ENCODE data around the gene VAPB. TPM values are rescaled to one million over a fixed set of nuclear protein-coding genes. Genes with fewer than 3 reads are reported as not detected.

VAPB gene
- total RNA-seq, 2 donors from 2014 or later = 57.4 to 63.5 TPM

DNA sequence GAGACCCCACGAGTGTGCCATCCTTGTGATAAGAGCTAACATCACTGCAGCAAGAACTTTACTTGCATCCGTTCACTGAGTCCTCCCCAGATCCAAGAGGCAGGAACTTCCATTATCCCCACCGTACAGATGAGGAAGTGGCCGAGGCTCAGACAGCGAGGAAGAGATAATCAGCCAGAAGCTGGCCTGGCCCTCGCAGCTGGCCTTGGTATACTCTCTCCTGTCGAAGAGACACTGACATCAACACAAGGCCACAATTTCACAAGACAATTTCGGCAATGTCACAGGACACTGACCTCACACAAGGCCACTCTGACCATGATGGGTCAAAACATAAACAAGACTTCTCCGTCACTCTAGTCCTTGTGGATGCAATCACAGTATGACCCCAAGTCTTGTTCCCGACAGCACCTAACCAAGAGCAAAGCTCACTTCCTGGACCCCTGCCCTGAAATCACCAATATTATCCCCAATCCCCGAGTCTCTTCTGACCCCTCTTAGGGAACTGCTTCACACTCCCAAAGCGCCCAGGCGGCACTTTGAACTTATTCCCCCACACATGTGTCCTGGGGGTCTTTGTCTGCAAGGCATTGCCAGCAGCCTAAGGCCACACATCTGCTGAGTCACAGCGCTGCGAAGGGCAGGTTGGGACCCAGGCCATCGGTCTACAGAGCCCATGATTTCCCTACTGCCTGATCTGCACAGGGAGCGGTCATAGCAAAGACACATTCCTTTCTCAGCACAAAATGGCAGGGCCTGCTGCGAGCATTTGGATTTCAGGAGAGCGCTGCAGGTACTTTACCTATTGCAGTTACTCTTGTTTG lies 14.8 kb upstream of the VAPB start:
- H3K9me3 ChIP-seq = no peaks in the 10 kb centered on the region
- TF ChIP-seq, protein P1, sequence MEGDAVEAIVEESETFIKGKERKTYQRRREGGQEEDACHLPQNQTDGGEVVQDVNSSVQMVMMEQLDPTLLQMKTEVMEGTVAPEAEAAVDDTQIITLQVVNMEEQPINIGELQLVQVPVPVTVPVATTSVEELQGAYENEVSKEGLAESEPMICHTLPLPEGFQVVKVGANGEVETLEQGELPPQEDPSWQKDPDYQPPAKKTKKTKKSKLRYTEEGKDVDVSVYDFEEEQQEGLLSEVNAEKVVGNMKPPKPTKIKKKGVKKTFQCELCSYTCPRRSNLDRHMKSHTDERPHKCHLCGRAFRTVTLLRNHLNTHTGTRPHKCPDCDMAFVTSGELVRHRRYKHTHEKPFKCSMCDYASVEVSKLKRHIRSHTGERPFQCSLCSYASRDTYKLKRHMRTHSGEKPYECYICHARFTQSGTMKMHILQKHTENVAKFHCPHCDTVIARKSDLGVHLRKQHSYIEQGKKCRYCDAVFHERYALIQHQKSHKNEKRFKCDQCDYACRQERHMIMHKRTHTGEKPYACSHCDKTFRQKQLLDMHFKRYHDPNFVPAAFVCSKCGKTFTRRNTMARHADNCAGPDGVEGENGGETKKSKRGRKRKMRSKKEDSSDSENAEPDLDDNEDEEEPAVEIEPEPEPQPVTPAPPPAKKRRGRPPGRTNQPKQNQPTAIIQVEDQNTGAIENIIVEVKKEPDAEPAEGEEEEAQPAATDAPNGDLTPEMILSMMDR (IDR thresholded peaks at IDR 0.05) = no peak
- H3K4me3 ChIP-seq = no peak overlapping the region
- no peak for DNase-seq
- no peaks in the 10 kb centered on the region for H3K36me3 ChIP-seq
- intact Hi-C loops (cut with DNase I) = no loop called here
- no peaks in the 10 kb centered on the region for H3K4me1 ChIP-seq
- no peak overlapping the region for H3K9ac ChIP-seq (ENCODE audit: low read depth in 2 of 2, low read length in 2 of 2)
- H3K27me3 ChIP-seq = no peaks in the 10 kb centered on the region
- H3K27ac ChIP-seq = no peak overlapping the region

DNA sequence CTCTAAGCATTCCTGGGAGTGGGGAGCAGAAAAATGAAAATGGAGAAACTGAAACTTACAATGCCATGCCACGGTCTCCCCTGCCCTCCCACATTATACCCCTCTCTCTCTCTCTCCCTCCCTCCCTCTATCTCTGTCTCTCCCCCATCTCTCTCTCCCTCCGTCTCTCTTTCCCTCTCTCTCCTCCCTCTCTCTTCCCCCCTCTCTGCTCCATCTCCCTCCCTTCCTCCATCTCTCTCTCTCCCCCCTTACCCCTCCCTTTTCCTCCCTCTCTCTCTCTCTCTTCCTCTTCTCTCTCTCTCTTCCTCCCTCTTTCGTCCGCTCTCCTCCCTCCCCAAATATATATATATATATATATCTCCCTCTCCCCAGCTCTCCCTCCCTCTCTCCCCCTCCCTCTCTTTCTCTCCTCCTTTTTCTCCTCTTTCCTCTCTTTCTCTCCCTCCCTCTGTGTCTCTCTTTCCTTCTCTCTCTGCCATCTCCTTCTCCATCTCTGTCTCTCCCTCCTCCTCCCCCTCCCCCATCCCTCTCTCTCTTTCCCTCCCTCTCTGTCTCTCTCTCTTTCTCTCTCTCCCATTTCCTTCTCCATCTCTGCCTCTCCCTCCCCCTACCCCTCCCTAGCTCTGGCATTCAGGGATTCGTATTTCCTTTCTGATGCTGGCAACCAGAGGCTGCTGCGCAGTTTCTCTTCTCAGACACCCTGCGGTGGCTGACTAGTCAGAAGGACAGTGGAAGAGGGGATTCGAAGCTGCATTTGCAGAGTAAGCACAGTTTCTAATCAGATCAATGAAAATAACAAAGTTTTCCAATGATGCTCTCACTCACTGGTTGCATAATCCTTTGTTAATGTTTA lies 13.9 kb upstream of the VAPB start:
- TF ChIP-seq, protein P1 (IDR thresholded peaks at IDR 0.05) = no peak
- no peak for DNase-seq
- intact Hi-C loops (cut with DNase I) = no loop called here
- Histone ChIP-seq H3K36me3 (no peaks in the 10 kb centered on the region), H3K4me3 (no peak overlapping the region), H3K4me1 (no peaks in the 10 kb centered on the region), H3K9me3 (no peaks in the 10 kb centered on the region), H3K27ac (no peak overlapping the region), H3K9ac (ENCODE audit: low read depth in 2 of 2, low read length in 2 of 2) (no peak overlapping the region), H3K27me3 (no peaks in the 10 kb centered on the region)

DNA sequence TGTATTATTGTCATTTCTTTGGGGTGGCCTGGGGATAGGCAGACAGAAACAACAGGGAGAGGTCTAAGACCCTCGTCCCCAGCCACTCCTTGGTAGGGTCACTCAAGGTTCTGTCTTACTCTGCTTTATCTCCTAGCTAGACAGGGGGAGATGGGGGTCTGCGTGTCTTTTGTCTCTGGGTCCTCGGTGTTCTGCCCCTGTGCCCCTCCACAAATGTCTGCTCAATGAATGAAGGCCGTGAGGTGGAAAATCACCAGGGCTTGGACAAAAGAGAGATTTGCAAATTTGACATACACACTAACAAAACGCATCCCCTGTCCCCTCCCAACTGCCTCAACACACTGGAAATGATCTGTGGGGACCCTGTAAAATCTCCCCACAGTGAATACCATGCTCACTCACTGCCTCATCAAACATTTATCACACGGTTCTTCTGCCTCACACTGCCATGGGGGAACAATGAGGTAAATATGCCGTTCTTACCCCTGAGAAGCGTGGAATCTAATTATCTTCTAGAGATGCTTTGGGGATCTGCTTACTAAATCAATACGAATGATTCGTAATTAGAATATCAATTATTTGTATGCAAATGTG lies 13.2 kb upstream of the VAPB start:
- H3K4me3 ChIP-seq = no peak overlapping the region
- no peak overlapping the region for H3K27ac ChIP-seq
- H3K9ac ChIP-seq (ENCODE audit: low read depth in 2 of 2, low read length in 2 of 2) = no peak overlapping the region
- TF ChIP-seq, protein P1 (IDR thresholded peaks at IDR 0.05) = no peak
- H3K36me3 ChIP-seq = no peaks in the 10 kb centered on the region
- DNase-seq = no peak
- intact Hi-C loops (cut with DNase I) = no loop called here
- H3K9me3 ChIP-seq = no peaks in the 10 kb centered on the region
- H3K27me3 ChIP-seq = no peaks in the 10 kb centered on the region
- no peaks in the 10 kb centered on the region for H3K4me1 ChIP-seq

DNA sequence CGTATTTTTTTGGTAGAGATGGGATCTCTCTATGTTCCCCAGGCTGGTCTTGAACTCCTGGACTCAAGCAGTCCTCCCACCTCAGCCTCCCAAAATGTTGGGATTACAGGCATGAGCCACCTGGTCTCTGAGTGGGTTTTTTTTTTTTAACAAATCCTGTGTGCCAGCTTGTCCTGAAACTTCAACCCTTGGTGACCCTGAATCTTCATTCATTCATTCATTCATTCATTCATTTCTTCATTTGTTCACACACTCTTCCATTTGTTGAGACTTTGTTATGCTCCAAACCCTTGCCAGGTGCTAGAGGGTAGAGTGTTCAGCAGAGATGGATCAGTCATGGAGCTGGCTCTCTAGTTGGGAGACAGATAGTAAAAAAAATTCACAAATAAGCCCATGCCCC lies 12.0 kb upstream of the VAPB start:
- intact Hi-C loops (cut with DNase I) = no loop called here
- no peaks in the 10 kb centered on the region for H3K27me3 ChIP-seq
- H3K36me3 ChIP-seq = no peaks in the 10 kb centered on the region
- no peak overlapping the region for H3K4me3 ChIP-seq
- H3K9ac ChIP-seq (ENCODE audit: low read depth in 2 of 2, low read length in 2 of 2) = no peak overlapping the region
- TF ChIP-seq, protein P1 (IDR thresholded peaks at IDR 0.05) = no peak
- no peak overlapping the region for H3K27ac ChIP-seq
- H3K9me3 ChIP-seq = no peaks in the 10 kb centered on the region
- H3K4me1 ChIP-seq = no peaks in the 10 kb centered on the region
- DNase-seq = no peak

DNA sequence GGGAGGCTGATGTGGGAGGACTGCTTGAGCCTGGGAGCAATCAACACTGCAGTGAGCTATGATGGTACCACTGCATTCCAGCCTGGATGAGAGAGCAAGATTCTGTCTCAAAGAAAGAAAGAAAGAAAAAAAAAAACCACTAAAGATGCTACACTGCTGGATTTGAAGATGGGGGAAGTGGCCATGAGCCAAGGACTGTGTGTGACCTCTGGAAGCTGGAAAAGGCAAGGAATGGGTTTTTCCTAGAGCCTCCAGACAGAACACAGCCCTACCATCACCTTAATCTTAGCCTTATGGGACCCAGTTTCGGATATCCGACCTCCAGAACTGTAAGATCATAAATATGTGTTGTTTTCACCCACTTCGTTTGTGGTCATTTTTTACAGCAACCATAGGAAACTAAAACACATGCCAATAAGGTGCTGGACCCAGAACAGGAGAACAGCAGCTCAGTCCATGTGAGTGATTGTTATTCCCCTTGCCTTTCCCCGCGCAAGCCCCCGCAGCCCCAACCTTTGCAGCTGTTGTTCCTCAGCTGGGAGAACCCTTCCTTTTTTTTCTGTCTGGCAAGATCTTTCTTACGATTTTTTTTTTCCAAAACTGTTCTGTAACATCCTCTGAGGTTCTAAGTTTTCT lies 11.1 kb upstream of the VAPB start:
- H3K9ac ChIP-seq (ENCODE audit: low read depth in 2 of 2, low read length in 2 of 2) = no peak overlapping the region
- H3K9me3 ChIP-seq = no peaks in the 10 kb centered on the region
- H3K4me3 ChIP-seq = no peak overlapping the region
- no peak overlapping the region for H3K27ac ChIP-seq
- no peak for DNase-seq
- H3K27me3 ChIP-seq = no peaks in the 10 kb centered on the region
- intact Hi-C loops (cut with DNase I) = no loop called here
- TF ChIP-seq, protein P1 (IDR thresholded peaks at IDR 0.05) = no peak
- H3K36me3 ChIP-seq = no peaks in the 10 kb centered on the region
- H3K4me1 ChIP-seq = no peaks in the 10 kb centered on the region
